BJ (cell line): Measurements from ENCODE around the gene DOCK3. TPM values are rescaled to one million over a fixed set of nuclear protein-coding genes. Genes with fewer than 3 reads are reported as not detected.

Source experiments
- CTCF ChIA-PET: fragments of 350-600 bp; formaldehyde crosslinking; extraction: SDS; loops from one replicate; lab custom pipeline; 2021; ENCODE audit warnings: antibody characterized with exemption, inconsistent platforms; lab: Yijun Ruan, JAX
- POLR2A ChIA-PET: fragments of 300-600 bp; sonication (Branson Sonifier 250); formaldehyde crosslinking; extraction: SDS; loops from one replicate; lab custom pipeline; 2021; ENCODE audit warnings: antibody characterized with exemption; lab: Charles Lee
- DNase-seq: peaks from one replicate; pipeline ENCODE4 v3.0.0-alpha.2; 2011; ENCODE audit warnings: low read depth
- H3K27me3 ChIP-seq: 2 replicates; pipeline ENCODE4 v1.6.0; 2011; ENCODE audit warnings: low read length; ENCODE audit not compliant: control insufficient read depth, insufficient read depth
- H3K36me3 ChIP-seq: 2 replicates; pipeline ENCODE4 v1.5.1; 2011; ENCODE audit warnings: low read length; ENCODE audit not compliant: control insufficient read depth, insufficient read depth
- H3K4me3 ChIP-seq: 2 replicates; pipeline ENCODE4 v1.5.1; 2011; ENCODE audit warnings: low read depth, mild to moderate bottlenecking, control low read depth, low read length
- CTCF ChIP-seq: IDR thresholded peaks from 2 replicates; pipeline ENCODE4 v1.5.1; 2011; ENCODE audit warnings: low read depth, mild to moderate bottlenecking, control low read depth, inconsistent platforms, low read length, moderate library complexity; ENCODE audit not compliant: insufficient read depth
- polyA plus RNA-seq: library from polyadenylated mRNA; depleted of rRNA; stranded (reverse); fragments of >200 nt; gene quantifications from 2 replicates; pipeline ENCODE4 v1.2.3, GENCODE V29; 2011

The DOCK3 gene
- polyA plus RNA-seq, 1 experiment = 0.09 TPM

GRCh38 chr3:51336261-51336660 is 661.5 kb downstream of the DOCK3 start:
- Histone ChIP-seq H3K36me3 (no peaks in the 10 kb centered on the region), H3K27me3 (no peaks in the 10 kb centered on the region), H3K4me3 (no peak overlapping the region)
- ChIA-PET POLR2A (no interaction called here), CTCF (no interaction called here)
- DNase-seq = no peak
- no peak for TF ChIP-seq CTCF

- Histone ChIP-seq H3K4me3 (no peak overlapping the region), H3K36me3 (no peaks in the 10 kb centered on the region), H3K27me3 (no peaks in the 10 kb centered on the region)
- no peak for TF ChIP-seq CTCF
- CTCF ChIA-PET = interaction anchor here (1.1 kb wide), 1 partner anchor 52 kb away, joined by 3 read pairs; no protein-coding TSS in a partner anchor
- DNase-seq = no peak
- POLR2A ChIA-PET = no interaction called here
Measured at GRCh38 chr3:51337666-51338065, 662.9 kb downstream of the DOCK3 start.

GRCh38 chr3:51338632-51339031 is 663.9 kb downstream of the DOCK3 start:
- Histone ChIP-seq H3K4me3 (no peak overlapping the region), H3K27me3 (no peaks in the 10 kb centered on the region), H3K36me3 (no peaks in the 10 kb centered on the region)
- no peak for TF ChIP-seq CTCF
- ChIA-PET CTCF (interaction anchor here (1.1 to 1.6 kb wide), 2 partner anchors 33 to 51 kb away, joined by 3 read pairs; no protein-coding TSS in a partner anchor), POLR2A (no interaction called here)
- DNase-seq = no peak

- no peaks in the 10 kb centered on the region for H3K27me3 ChIP-seq
- CTCF ChIA-PET = interaction anchor here (0.8 to 5.4 kb wide), 9 partner anchors 9 to 727 kb away, joined by 3 to 23 read pairs (median 4); no protein-coding TSS in a partner anchor
- H3K36me3 ChIP-seq = no peaks in the 10 kb centered on the region
- no peak overlapping the region for H3K4me3 ChIP-seq
- TF ChIP-seq CTCF = no peak
- DNase-seq = peak; percentile 82
- POLR2A ChIA-PET = interaction anchor here (0.6 kb wide), 1 partner anchor 11 kb away, joined by 3 read pairs; no protein-coding TSS in a partner anchor
Measured at GRCh38 chr3:51340013-51340829, 665.5 kb downstream of the DOCK3 start.

GRCh38 chr3:51340989-51341636 is 666.4 kb downstream of the DOCK3 start:
- no peak for TF ChIP-seq CTCF
- POLR2A ChIA-PET = interaction anchor here (0.6 kb wide), 1 partner anchor 10 kb away, joined by 3 read pairs; no protein-coding TSS in a partner anchor
- DNase-seq = no peak
- Histone ChIP-seq H3K4me3 (no peak overlapping the region), H3K36me3 (no peaks in the 10 kb centered on the region), H3K27me3 (no peaks in the 10 kb centered on the region)
- CTCF ChIA-PET = interaction anchor here (1.2 to 5.4 kb wide), 4 partner anchors 31 to 728 kb away, joined by 3 to 23 read pairs (median 4); no protein-coding TSS in a partner anchor
